A673 (cell line): Measurements from ENCODE around the gene TSSK6. TPM values are rescaled to one million over a fixed set of nuclear protein-coding genes. Genes with fewer than 3 reads are reported as not detected.

ENCODE experiments used
- BruUV-seq: library from RNA; stranded (reverse); fragments of 400-500 nt; replicated peaks from 2 replicates; lab custom pipeline; 2021; lab: Mats Ljungman, UMichigan
- CTCF ChIA-PET: fragments of 300-600 bp; sonication (Branson Sonifier 250); formaldehyde crosslinking; loops from one replicate; lab custom pipeline; 2022; ENCODE audit warnings: antibody characterized with exemption; lab: Charles Lee
- POLR2A ChIA-PET: fragments of 300-600 bp; sonication (Branson Sonifier 250); formaldehyde crosslinking; loops from one replicate; lab custom pipeline; 2022; ENCODE audit warnings: antibody characterized with exemption; ENCODE audit not compliant: low non-redundant PET; lab: Charles Lee
- DNase-seq: peaks from one replicate; pipeline ENCODE4 v3.0.0-alpha.2; 2015; ENCODE audit warnings: low spot score
- H3K27ac ChIP-seq: fragments of 200-600 bp; sonication (generic); 2 replicates; pipeline ENCODE4 v1.5.1; 2016; ENCODE audit warnings: mixed run types, low read depth, mild to moderate bottlenecking, mixed read lengths, antibody characterized with exemption, low read length; ENCODE audit not compliant: poor library complexity, severe bottlenecking
- H3K27me3 ChIP-seq: fragments of 200-600 bp; sonication (generic); replicated peaks from 2 replicates; pipeline ENCODE4 v1.6.1; 2017; ENCODE audit warnings: mixed run types, low read depth, mild to moderate bottlenecking, mixed read lengths, antibody characterized with exemption, low read length; ENCODE audit not compliant: insufficient read depth, poor library complexity
- H3K36me3 ChIP-seq: fragments of 200-600 bp; sonication (generic); 2 replicates; pipeline ENCODE4 v1.6.1; 2016; ENCODE audit warnings: mixed run types, mild to moderate bottlenecking, mixed read lengths, antibody characterized with exemption, low read length; ENCODE audit not compliant: insufficient read depth, poor library complexity, severe bottlenecking
- H3K4me1 ChIP-seq: fragments of 200-600 bp; sonication (generic); 2 replicates; pipeline ENCODE4 v1.6.1; 2017; ENCODE audit warnings: mixed run types, mild to moderate bottlenecking, mixed read lengths, antibody characterized with exemption, low read length; ENCODE audit not compliant: insufficient read depth, poor library complexity, severe bottlenecking
- H3K4me3 ChIP-seq: fragments of 200-600 bp; sonication (generic); 2 replicates; pipeline ENCODE4 v1.5.1; 2016; ENCODE audit warnings: low read depth, mixed run types, mild to moderate bottlenecking, mixed read lengths, low read length; ENCODE audit not compliant: poor library complexity, severe bottlenecking
- H3K9me3 ChIP-seq: fragments of 200-600 bp; sonication (generic); 2 replicates; pipeline ENCODE4 v1.6.1; 2016; ENCODE audit warnings: mixed run types, low read depth, mild to moderate bottlenecking, mixed read lengths, antibody characterized with exemption, low read length; ENCODE audit not compliant: poor library complexity, severe bottlenecking
- CTCF ChIP-seq: fragments of 300-800, 200-600 bp; sonication (generic); conservative IDR thresholded peaks from 2 replicates; pipeline ENCODE4 v1.5.1; 2017; ENCODE audit warnings: low read depth, mild to moderate bottlenecking, antibody characterized with exemption, low read length, moderate library complexity, mixed read lengths
- EZH2 ChIP-seq: fragments of 200-600 bp; sonication (generic); IDR thresholded peaks from 2 replicates; pipeline ENCODE4 v1.6.1; 2017; ENCODE audit warnings: borderline replicate concordance, low read depth, mild to moderate bottlenecking, mixed read lengths, antibody characterized with exemption, low read length; ENCODE audit not compliant: poor library complexity, severe bottlenecking
- intact Hi-C: fragments of 100-400 bp; cut with micrococcal nuclease; formaldehyde crosslinking; loops from one replicate; pipeline ENCODE4 v1.10.0; 2022; ENCODE audit not compliant: unreplicated experiment
- total RNA-seq: library from RNA; stranded (reverse); gene quantifications from 2 replicates; pipeline ENCODE4 v1.2.3, GENCODE V29; 2021

Gene TSSK6
- total RNA-seq, 1 experiment from 2014 or later, result 2.5 TPM

DNA sequence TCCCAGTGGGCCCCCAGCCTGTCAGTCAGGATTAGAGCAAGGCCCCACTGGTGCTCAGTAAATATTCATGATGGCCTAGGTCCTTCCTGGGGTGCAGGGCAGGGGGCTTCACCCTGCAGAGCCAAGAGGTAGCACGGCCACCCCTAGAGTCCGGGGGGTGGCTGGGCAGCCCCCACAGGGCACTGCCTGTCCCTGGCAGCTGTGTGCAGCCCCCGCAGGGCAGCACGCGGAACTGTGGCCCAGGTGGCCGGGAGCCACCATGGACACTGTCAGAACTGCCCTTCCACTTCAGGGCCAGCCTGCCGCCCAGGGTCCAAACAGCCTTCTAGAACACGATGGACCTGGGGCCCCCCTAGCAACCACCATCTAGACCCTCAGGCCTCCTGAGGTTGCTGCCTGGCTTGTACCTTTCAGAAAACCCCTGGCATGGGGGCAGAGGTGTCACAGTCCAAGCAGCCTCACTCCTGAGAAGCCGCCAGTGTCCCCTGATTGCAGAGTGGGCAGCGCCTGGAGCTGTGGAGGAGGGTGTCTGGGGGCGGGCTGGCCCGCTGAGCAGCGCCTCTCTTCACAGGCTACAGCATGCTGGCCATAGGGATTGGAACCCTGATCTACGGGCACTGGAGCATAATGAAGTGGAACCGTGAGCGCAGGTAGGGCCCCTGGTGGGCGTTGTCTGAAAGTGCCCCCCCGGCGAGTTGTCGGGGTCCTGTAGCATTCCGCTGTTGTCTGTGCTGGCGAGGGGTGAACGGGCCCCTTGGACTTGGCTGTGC is 10.4 kb upstream of the TSSK6 start:
- ChIA-PET CTCF (no interaction called here), POLR2A (no interaction called here)
- Histone ChIP-seq H3K9me3 (peaks cover 4% of the 10 kb centered on the region), H3K27ac (peak overlapping the region; percentile 37), H3K36me3 (peaks cover 12% of the 10 kb centered on the region), H3K27me3 (no peaks in the 10 kb centered on the region), H3K4me3 (no peak overlapping the region), H3K4me1 (peaks cover 10% of the 10 kb centered on the region)
- DNase-seq, result no peak
- TF ChIP-seq EZH2 (no peak), CTCF (no peak)
- intact Hi-C loops, result no loop called here
- BruUV-seq, result no TSS peak

DNA sequence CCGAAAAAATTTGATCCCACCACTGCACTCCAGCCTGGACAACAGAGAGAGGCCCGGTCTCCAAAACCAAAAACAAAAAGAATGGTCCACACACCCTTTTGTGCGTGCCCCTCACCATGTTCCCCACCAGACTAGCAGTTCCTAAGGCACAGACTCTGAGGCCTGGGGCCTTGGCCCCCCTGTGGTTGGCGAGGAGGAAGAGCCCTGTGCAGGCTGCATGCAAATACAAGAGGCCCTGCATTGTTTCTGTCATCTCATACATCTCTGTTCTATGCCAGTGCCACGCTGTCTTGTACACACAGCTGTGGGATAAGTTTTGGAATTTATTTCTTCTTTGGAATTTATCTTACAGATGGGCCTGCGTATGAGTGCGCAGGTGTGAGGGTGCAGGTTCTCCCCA is 8.7 kb upstream of the TSSK6 start:
- H3K27ac ChIP-seq, result no peak overlapping the region
- POLR2A ChIA-PET, result no interaction called here
- intact Hi-C loops, result no loop called here
- CTCF ChIA-PET, result no interaction called here
- peaks cover 26% of the 10 kb centered on the region for H3K36me3 ChIP-seq
- H3K27me3 ChIP-seq, result no peaks in the 10 kb centered on the region
- H3K4me3 ChIP-seq, result no peak overlapping the region
- TF ChIP-seq CTCF, result no peak
- TF ChIP-seq EZH2, result no peak
- peaks cover 10% of the 10 kb centered on the region for H3K4me1 ChIP-seq
- BruUV-seq, result no TSS peak
- peaks cover 4% of the 10 kb centered on the region for H3K9me3 ChIP-seq
- no peak for DNase-seq

- BruUV-seq, result no TSS peak
- intact Hi-C loops, result no loop called here
- H3K27me3 ChIP-seq, result no peaks in the 10 kb centered on the region
- CTCF ChIA-PET, result no interaction called here
- peaks cover 10% of the 10 kb centered on the region for H3K4me1 ChIP-seq
- no peak overlapping the region for H3K27ac ChIP-seq
- no peak overlapping the region for H3K4me3 ChIP-seq
- POLR2A ChIA-PET, result no interaction called here
- peaks cover 4% of the 10 kb centered on the region for H3K9me3 ChIP-seq
- TF ChIP-seq CTCF (no peak), EZH2 (no peak)
- DNase-seq, result no peak
- H3K36me3 ChIP-seq, result peaks cover 32% of the 10 kb centered on the region
Measured at GRCh38 chr19:19523177-19523576, 7.8 kb upstream of the TSSK6 start.
